Esophagus muscularis mucosa (tissue), 3 donors: ENCODE results near the gene C1QTNF9.
"Not testable (repeated sequence)": the region's sequence is repeated elsewhere in the genome, so short reads cannot be mapped to it uniquely, and the experiment has no call there.

Source experiments
- CTCF ChIP-seq, 3 experiments: fragments of 200-600 bp in 2 of 3; fragments of 450-650 bp in 1 of 3; sonication (generic) in 2 of 3; IDR thresholded peaks; one replicate each; pipeline ENCODE4 v1.5.1; 2017 to 2019; ENCODE audit warnings: antibody characterized with exemption in 3 of 3, mild to moderate bottlenecking in 2 of 3, moderate library complexity in 1 of 3
- EP300 ChIP-seq: sonication (generic); formaldehyde crosslinking; IDR thresholded peaks from one replicate; pipeline ENCODE4 v1.6.1; 2017; ENCODE audit warnings: antibody characterized with exemption

- not testable (repeated sequence) for TF ChIP-seq CTCF (IDR thresholded peaks at IDR 0.05); EP300
These were observed 56.9 kb downstream of the C1QTNF9 start for GRCh38 chr13:24366315-24366714.
